ENCODE measurements around the gene PARP14.
"Not testable (repeated sequence)": the region's sequence is repeated elsewhere in the genome, so short reads cannot be mapped to it uniquely, and the experiment has no call there.

Gene PARP14

GRCh38 chr3:122719273-122719921 lies 38.8 kb downstream of the PARP14 start:
- in situ Hi-C loops (cut with MboI; ENCODE audit: low sequenced_read_pairs) = no loop called here

GRCh38 chr3:122725106-122725505 lies 44.5 kb downstream of the PARP14 start:
- in situ Hi-C loops (cut with MboI; ENCODE audit: low sequenced_read_pairs) = no loop called here

- in situ Hi-C loops (cut with MboI; ENCODE audit: low sequenced_read_pairs) = no loop called here
These were observed 46.7 kb downstream of the PARP14 start for GRCh38 chr3:122727294-122727693.

- in situ Hi-C loops (cut with MboI; ENCODE audit: low sequenced_read_pairs) = no loop called here
These were observed 47.1 kb downstream of the PARP14 start for GRCh38 chr3:122727766-122728165.

GRCh38 chr3:122728186-122728585 lies 47.5 kb downstream of the PARP14 start:
- in situ Hi-C loops (cut with MboI; ENCODE audit: low sequenced_read_pairs) = no loop called here

GRCh38 chr3:122728756-122729514 lies 48.3 kb downstream of the PARP14 start:
- in situ Hi-C loops (cut with MboI; ENCODE audit: low sequenced_read_pairs) = no loop called here

- in situ Hi-C loops (cut with MboI; ENCODE audit: low sequenced_read_pairs) = no loop called here
These were observed 49.6 kb downstream of the PARP14 start for GRCh38 chr3:122730240-122730639.

- in situ Hi-C loops (cut with MboI; ENCODE audit: low sequenced_read_pairs) = not testable (repeated sequence)
These were observed 52.3 kb downstream of the PARP14 start for GRCh38 chr3:122732682-122733525.

GRCh38 chr3:122739172-122739571 lies 58.5 kb downstream of the PARP14 start:
- in situ Hi-C loops (cut with MboI; ENCODE audit: low sequenced_read_pairs) = no loop called here

GRCh38 chr3:122742234-122742633 lies 61.6 kb downstream of the PARP14 start:
- in situ Hi-C loops (cut with MboI; ENCODE audit: low sequenced_read_pairs) = no loop called here

GRCh38 chr3:122743581-122744120 lies 63.0 kb downstream of the PARP14 start:
- in situ Hi-C loops (cut with MboI; ENCODE audit: low sequenced_read_pairs) = no loop called here

- in situ Hi-C loops (cut with MboI; ENCODE audit: low sequenced_read_pairs) = no loop called here
These were observed 64.9 kb downstream of the PARP14 start for GRCh38 chr3:122745369-122746021.

- in situ Hi-C loops (cut with MboI; ENCODE audit: low sequenced_read_pairs) = not testable (repeated sequence)
These were observed 66.7 kb downstream of the PARP14 start for GRCh38 chr3:122747295-122747694.

- in situ Hi-C loops (cut with MboI; ENCODE audit: low sequenced_read_pairs) = no loop called here
These were observed 67.7 kb downstream of the PARP14 start for GRCh38 chr3:122748347-122748746.

GRCh38 chr3:122754929-122755328 lies 74.3 kb downstream of the PARP14 start:
- in situ Hi-C loops (cut with MboI; ENCODE audit: low sequenced_read_pairs) = no loop called here

GRCh38 chr3:122755491-122755890 lies 74.9 kb downstream of the PARP14 start:
- in situ Hi-C loops (cut with MboI; ENCODE audit: low sequenced_read_pairs) = no loop called here

- in situ Hi-C loops (cut with MboI; ENCODE audit: low sequenced_read_pairs) = no loop called here
These were observed 78.4 kb downstream of the PARP14 start for GRCh38 chr3:122758877-122759560.

- in situ Hi-C loops (cut with MboI; ENCODE audit: low sequenced_read_pairs) = no loop called here
These were observed 80.0 kb downstream of the PARP14 start for GRCh38 chr3:122760453-122761271.

- in situ Hi-C loops (cut with MboI; ENCODE audit: low sequenced_read_pairs) = no loop called here
These were observed 85.8 kb downstream of the PARP14 start for GRCh38 chr3:122766430-122766829.

All from hTERT RPE-1 (cell line).